GOT3 (cell line): Measurements from ENCODE around the gene TRAPPC13.
A peak's percentile ranks its signal among the peaks of the same experiment; 100 is the strongest.
"Not testable (repeated sequence)": the region's sequence is repeated elsewhere in the genome, so short reads cannot be mapped to it uniquely, and the experiment has no call there.

Experiments
- DNase-seq: peaks from one replicate; lab custom pipeline; 2025; ENCODE audit warnings: mixed read lengths; lab: John Stamatoyannopoulos, UW

Gene TRAPPC13, protein sequence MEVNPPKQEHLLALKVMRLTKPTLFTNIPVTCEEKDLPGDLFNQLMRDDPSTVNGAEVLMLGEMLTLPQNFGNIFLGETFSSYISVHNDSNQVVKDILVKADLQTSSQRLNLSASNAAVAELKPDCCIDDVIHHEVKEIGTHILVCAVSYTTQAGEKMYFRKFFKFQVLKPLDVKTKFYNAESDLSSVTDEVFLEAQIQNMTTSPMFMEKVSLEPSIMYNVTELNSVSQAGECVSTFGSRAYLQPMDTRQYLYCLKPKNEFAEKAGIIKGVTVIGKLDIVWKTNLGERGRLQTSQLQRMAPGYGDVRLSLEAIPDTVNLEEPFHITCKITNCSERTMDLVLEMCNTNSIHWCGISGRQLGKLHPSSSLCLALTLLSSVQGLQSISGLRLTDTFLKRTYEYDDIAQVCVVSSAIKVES

GRCh38 chr5:65624571-65625555 is at the start of gene TRAPPC13, which contains the start of gene SHLD3:
TRAPPC13 (plus strand) TSS chr5:65625027; CDS start chr5:65625061, 34 bp downstream.
SHLD3 (plus strand) TSS chr5:65625027; CDS start chr5:65629588, 4,561 bp downstream.
- DNase-seq = no peak

DNA sequence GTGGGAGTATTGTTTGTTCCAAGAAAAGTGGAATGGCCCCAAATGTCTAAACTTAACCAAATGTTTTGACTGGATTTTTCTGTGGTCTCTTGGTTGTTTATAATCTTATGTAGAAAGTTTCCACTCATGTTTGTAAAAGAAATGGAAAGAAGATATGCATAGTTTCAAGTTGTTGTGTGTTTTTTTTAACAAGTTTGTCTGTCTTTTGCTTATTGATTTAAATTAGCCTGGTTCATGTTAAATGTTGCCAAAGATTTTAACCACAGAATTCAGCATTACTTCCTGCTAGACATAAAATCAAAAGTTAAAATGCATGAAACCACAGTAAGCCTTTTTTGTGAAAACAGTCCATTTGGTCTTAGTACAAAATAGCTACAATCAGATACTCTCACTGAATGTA is 47.7 kb upstream of the TRAPPC13 start:
- no peak for DNase-seq

DNA sequence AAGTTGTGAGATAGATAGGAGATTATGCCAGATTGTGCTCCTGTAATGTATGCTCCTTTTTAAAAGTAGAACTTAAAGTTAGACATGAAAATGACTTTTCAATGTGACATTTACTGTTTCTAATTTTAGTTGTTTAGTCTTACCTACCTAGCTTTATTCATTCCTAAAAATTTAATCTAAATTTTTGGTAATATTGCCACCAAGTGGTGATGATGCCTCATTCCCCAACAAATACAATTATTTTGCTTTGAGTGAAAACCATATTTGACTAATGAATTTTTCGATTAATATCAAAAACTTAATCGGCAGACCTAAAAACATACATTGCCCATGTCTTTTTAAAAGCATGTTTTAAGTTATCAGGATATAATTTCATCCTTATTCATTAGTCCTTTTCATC is 36.1 kb upstream of the TRAPPC13 start:
- DNase-seq = no peak

GRCh38 chr5:65601761-65602160 is 23.1 kb upstream of the TRAPPC13 start:
- not testable (repeated sequence) for DNase-seq

- no peak for DNase-seq
These were observed 13.3 kb upstream of the TRAPPC13 start for GRCh38 chr5:65611524-65611923.

GRCh38 chr5:65612298-65612907 is 12.4 kb upstream of the TRAPPC13 start:
- no peak for DNase-seq

DNA sequence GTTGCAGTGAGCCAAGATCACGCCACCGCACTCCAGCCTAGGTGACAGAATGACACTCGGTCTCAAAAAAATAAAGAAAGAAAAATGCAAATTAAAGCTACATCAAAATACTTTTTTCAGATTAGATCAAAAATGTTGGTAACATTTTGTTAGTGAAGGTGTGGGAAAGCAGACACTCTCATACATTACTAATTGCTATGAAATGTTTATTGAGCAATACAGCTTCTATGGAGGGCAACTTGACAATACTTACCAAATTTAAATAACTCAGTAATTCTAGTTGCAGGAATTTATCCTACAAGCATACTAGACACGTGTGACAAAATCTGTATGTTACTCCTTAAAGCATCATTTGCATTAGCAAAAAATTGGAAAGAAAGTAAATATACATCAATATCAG is 4.8 kb upstream of the TRAPPC13 start:
- DNase-seq = no peak

GRCh38 chr5:65621961-65622360 is 2.9 kb upstream of the TRAPPC13 start:
- not testable (repeated sequence) for DNase-seq

DNA sequence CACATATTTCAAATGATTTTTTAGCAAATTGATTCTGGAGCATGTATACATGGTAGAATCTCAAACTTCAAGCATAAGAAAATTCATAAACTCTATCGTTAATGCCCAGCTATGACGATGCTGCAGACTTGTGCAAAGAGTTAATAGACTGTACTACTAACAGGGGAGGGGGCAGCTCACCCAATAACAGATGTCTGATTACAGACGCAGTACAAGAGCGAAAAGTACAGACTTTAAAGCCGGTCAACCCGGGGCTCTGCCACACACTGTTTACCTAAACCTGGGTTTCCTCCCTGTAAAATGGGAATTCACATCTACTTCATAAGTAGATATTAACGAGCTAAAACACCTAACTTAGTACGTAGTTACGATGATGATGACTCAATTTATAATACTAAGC is 1.3 kb upstream of the TRAPPC13 start:
- DNase-seq = no peak

GRCh38 chr5:65624025-65624570 is 729 bp upstream of the TRAPPC13 start, which contains the start of gene TRIM23:
TRIM23 (minus strand) TSS chr5:65624333; CDS start chr5:65624274, 59 bp downstream.
- peak; percentile 82 for DNase-seq

- no peak for DNase-seq
These were observed 916 bp downstream of the TRAPPC13 start for GRCh38 chr5:65625743-65626142.

GRCh38 chr5:65630981-65631380 is 6.2 kb downstream of the TRAPPC13 start:
- DNase-seq = no peak

- no peak for DNase-seq
These were observed 15.4 kb downstream of the TRAPPC13 start for GRCh38 chr5:65640240-65640639.

GRCh38 chr5:65646938-65647337 is 22.1 kb downstream of the TRAPPC13 start:
- DNase-seq = no peak

DNA sequence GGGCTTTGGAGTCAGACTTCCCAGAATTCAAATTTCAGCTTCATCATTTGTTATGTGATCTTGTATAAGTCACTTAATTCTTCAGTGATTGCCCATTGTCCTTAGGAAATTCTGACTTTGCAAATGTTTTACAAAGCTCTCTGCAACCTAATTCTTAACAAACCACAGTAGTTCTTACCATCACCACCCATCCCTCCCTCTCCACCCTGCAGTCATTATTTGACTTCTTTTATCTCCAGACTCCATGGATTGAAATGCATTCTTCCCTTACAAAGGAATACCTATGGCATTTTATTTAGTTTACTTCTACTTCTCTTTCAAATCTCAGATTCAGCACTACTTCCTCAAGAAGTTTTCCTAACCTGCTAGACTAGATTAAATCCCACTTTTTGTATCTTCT is 23.1 kb downstream of the TRAPPC13 start:
- DNase-seq = no peak

DNA sequence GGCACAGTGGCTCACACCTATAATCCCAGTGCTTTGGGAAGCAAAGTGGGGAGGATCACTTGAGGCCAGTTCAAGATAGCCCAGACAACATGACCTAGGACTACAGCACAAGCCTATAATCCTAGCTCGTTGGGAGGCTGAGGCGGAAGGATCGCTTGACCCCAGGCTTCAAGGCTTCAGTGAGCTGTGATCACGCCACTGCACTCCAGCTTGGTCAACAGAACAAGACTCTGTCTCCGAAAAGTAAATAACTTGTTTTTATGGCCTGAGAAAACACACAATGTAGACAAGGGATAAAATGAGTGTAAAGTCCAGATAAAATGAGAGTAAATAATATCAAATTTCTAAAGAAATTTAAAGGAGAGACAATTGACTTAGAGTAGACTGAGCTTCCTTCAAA is 26.3 kb downstream of the TRAPPC13 start:
- no peak for DNase-seq

- no peak for DNase-seq
These were observed 29.9 kb downstream of the TRAPPC13 start for GRCh38 chr5:65654713-65655112.

- DNase-seq = no peak
These were observed 39.1 kb downstream of the TRAPPC13 start for GRCh38 chr5:65663804-65664521.

- DNase-seq = no peak
These were observed 43.9 kb downstream of the TRAPPC13 start for GRCh38 chr5:65668696-65669095.

DNA sequence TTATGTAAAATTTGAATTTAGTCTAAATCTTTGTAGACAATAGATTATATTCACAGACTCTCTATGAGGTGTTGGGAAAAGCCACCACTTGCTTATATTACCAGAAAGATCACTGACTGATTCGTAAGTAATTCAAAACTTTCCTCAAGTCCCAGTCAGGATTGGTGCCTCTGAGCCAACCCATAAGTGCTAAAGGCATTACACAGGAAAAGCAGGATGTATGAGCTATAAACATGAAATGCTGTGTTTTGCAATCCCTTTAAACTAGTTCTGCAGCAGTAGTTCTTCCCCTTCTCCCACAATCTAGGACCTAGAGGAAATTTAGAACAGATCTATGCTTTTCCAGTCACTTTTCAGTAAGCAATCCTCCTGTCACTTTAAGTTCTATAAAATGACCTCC is 48.0 kb downstream of the TRAPPC13 start:
- no peak for DNase-seq

GRCh38 chr5:65674749-65675148 is 49.9 kb downstream of the TRAPPC13 start:
- DNase-seq = no peak
